Activated CD8-positive, alpha-beta T cell treated with anti-CD3 and anti-CD28 coated beads, Interleukin-2, amount 10 ng/mL, durations not matched to agents 7 days and 5 days (primary cell): ENCODE measurements around the gene ATP1B1. TPM values are rescaled to one million over a fixed set of nuclear protein-coding genes. Genes with fewer than 3 reads are reported as not detected.

Experiments used
- ATAC-seq: fragments of 150-1000 bp; cut with Tn5 transposase; one replicate; pipeline ENCODE4 v1.10.0; 2021; ENCODE audit warnings: moderate library complexity
- CTCF ChIA-PET: fragments of 350-600 bp; sonication (Branson Sonifier 250); formaldehyde crosslinking; loops from one replicate; lab custom pipeline; 2021; ENCODE audit warnings: antibody characterized with exemption; lab: Charles Lee
- POLR2A ChIA-PET: fragments of 350-600 bp; sonication (Branson Sonifier 250); formaldehyde crosslinking; loops from one replicate; lab custom pipeline; 2021; ENCODE audit warnings: antibody characterized with exemption; lab: Charles Lee
- DNase-seq: peaks from one replicate; pipeline ENCODE4 v3.0.0-alpha.2; 2020
- H3K27ac Mint-ChIP-seq: one replicate; pipeline ENCODE4 v1.8.0; 2021; ENCODE audit warnings: mild to moderate bottlenecking, mixed read lengths
- H3K27me3 Mint-ChIP-seq: one replicate; pipeline ENCODE4 v1.8.0; 2021; ENCODE audit warnings: low read depth, mixed read lengths
- H3K36me3 Mint-ChIP-seq: one replicate; pipeline ENCODE4 v1.8.0; 2021; ENCODE audit warnings: low read depth, mixed read lengths
- H3K4me1 Mint-ChIP-seq: one replicate; pipeline ENCODE4 v1.8.0; 2021; ENCODE audit warnings: low read depth, mixed read lengths
- H3K4me3 Mint-ChIP-seq: one replicate; pipeline ENCODE4 v1.8.0; 2021; ENCODE audit warnings: mild to moderate bottlenecking, mixed read lengths
- H3K9me3 Mint-ChIP-seq: one replicate; pipeline ENCODE4 v1.8.0; 2022; ENCODE audit warnings: mixed read lengths; ENCODE audit not compliant: insufficient read depth
- total RNA-seq, 2 experiments: library from RNA; stranded (reverse); gene quantifications; one replicate each; pipeline ENCODE4 v1.2.3, GENCODE V29; 2021

Gene ATP1B1
- total RNA-seq, 2 experiments from 2014 or later: 10.7 to 12.0 TPM

DNA sequence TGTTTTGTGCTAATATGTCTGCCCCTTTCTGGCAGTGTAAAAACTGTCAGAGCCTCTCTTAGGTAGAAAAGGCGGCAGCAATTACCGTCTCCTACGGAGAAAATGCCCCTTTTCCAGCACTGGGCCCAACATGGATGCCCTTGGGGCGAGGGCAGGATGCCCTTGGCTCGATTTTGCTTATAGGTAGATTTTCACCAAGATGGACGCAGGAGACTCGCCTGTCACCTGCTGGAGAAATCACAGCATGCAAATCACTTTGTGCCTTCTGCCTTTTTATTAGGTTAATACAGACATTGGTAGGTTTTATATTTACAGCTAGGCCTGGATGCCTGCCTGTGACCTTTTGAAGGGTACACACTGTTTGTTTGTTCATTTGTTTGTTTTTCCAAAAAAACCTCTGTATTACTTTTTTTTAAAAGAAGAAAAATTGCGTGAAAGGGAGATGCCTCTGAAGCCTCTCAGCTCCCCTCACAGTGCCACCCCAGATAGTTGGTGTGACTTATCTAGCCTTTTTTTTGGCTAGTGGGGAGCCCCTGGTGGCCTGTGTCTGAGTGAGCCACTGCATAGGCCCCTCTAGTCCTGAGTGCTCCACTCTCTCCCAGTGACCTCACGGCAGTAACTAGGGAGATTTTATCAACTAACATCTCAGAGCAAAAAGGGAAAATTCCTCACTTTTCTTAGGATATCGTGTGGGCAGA is 2.5 kb downstream of the ATP1B1 start:
- H3K4me3 Mint-ChIP-seq: no peak overlapping the region
- H3K4me1 Mint-ChIP-seq: peaks cover 43% of the 10 kb centered on the region
- no peaks in the 10 kb centered on the region for H3K9me3 Mint-ChIP-seq
- CTCF ChIA-PET: interaction anchor here (0.7 to 1.8 kb wide), 8 partner anchors 8 to 767 kb away, joined by 3 to 14 read pairs (median 3); no protein-coding TSS in a partner anchor
- no peak overlapping the region for H3K27ac Mint-ChIP-seq
- POLR2A ChIA-PET: no interaction called here
- peaks cover 8% of the 10 kb centered on the region for H3K27me3 Mint-ChIP-seq
- H3K36me3 Mint-ChIP-seq: peaks cover 29% of the 10 kb centered on the region
- DNase-seq (no peak), ATAC-seq (no peak)

GRCh38 chr1:169109561-169110134 is 3.2 kb downstream of the ATP1B1 start:
- ChIA-PET POLR2A (interaction anchor here (0.6 kb wide), 1 partner anchor 331 kb away, joined by 3 read pairs; no protein-coding TSS in a partner anchor), CTCF (interaction anchor here (0.8 to 1.8 kb wide), 6 partner anchors 9 to 767 kb away, joined by 3 to 14 read pairs (median 3); no protein-coding TSS in a partner anchor)
- Mint-ChIP-seq H3K4me3 (no peak overlapping the region), H3K9me3 (no peaks in the 10 kb centered on the region), H3K4me1 (peaks cover 43% of the 10 kb centered on the region), H3K27me3 (peaks cover 8% of the 10 kb centered on the region), H3K36me3 (peaks cover 34% of the 10 kb centered on the region), H3K27ac (no peak overlapping the region)
- ATAC-seq: no peak
- no peak for DNase-seq

- H3K9me3 Mint-ChIP-seq: no peaks in the 10 kb centered on the region
- POLR2A ChIA-PET: interaction anchor here (0.6 kb wide), 1 partner anchor 331 kb away, joined by 3 read pairs; no protein-coding TSS in a partner anchor
- ATAC-seq: no peak
- H3K4me3 Mint-ChIP-seq: no peak overlapping the region
- peaks cover 35% of the 10 kb centered on the region for H3K36me3 Mint-ChIP-seq
- H3K4me1 Mint-ChIP-seq: peaks cover 38% of the 10 kb centered on the region
- CTCF ChIA-PET: interaction anchor here (0.8 to 1.8 kb wide), 4 partner anchors 9 to 507 kb away, joined by 3 to 14 read pairs (median 6); no protein-coding TSS in a partner anchor
- H3K27me3 Mint-ChIP-seq: peaks cover 8% of the 10 kb centered on the region
- H3K27ac Mint-ChIP-seq: no peak overlapping the region
- no peak for DNase-seq
Measured at GRCh38 chr1:169110236-169110635, 3.7 kb downstream of the ATP1B1 start.

- no peak overlapping the region for H3K4me3 Mint-ChIP-seq
- H3K9me3 Mint-ChIP-seq: no peaks in the 10 kb centered on the region
- no peak overlapping the region for H3K27ac Mint-ChIP-seq
- ChIA-PET POLR2A (no interaction called here), CTCF (interaction anchor here (1.2 to 1.3 kb wide), 3 partner anchors 17 to 768 kb away, joined by 3 to 4 read pairs (median 3); no protein-coding TSS in a partner anchor)
- peaks cover 35% of the 10 kb centered on the region for H3K4me1 Mint-ChIP-seq
- H3K27me3 Mint-ChIP-seq: peaks cover 6% of the 10 kb centered on the region
- no peak for ATAC-seq
- H3K36me3 Mint-ChIP-seq: peaks cover 38% of the 10 kb centered on the region
- DNase-seq: no peak
Measured at GRCh38 chr1:169110689-169111447, 4.4 kb downstream of the ATP1B1 start.

- CTCF ChIA-PET: interaction anchor here (1.2 to 1.8 kb wide), 3 partner anchors 18 to 769 kb away, joined by 3 to 4 read pairs (median 4); no protein-coding TSS in a partner anchor
- H3K4me1 Mint-ChIP-seq: peaks cover 39% of the 10 kb centered on the region
- POLR2A ChIA-PET: no interaction called here
- H3K9me3 Mint-ChIP-seq: no peaks in the 10 kb centered on the region
- H3K36me3 Mint-ChIP-seq: peaks cover 43% of the 10 kb centered on the region
- peaks cover 6% of the 10 kb centered on the region for H3K27me3 Mint-ChIP-seq
- no peak overlapping the region for H3K4me3 Mint-ChIP-seq
- no peak for ATAC-seq
- no peak overlapping the region for H3K27ac Mint-ChIP-seq
- DNase-seq: no peak
Measured at GRCh38 chr1:169111472-169111871, 5.0 kb downstream of the ATP1B1 start.

DNA sequence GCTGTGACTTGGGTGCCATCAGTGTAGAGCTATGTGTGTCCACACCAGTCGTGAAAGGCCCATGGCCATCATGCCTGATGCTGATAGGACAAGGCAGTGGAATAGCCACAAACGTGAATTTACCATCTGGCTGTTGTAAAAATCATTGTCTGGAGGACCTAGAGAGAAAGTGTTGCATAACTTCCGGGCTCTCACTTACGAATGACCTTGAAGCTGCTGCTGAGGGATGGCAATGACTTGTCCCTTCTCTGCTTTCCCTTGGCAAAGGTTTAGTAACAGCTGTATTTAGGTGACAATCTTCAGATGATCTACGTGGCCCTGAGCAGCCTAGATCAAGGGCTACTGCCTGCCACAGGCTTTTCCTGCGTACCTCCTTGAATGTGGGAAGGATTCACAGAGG is 5.8 kb downstream of the ATP1B1 start:
- Mint-ChIP-seq H3K9me3 (no peaks in the 10 kb centered on the region), H3K27ac (no peak overlapping the region), H3K4me3 (no peak overlapping the region), H3K36me3 (peaks cover 48% of the 10 kb centered on the region), H3K4me1 (peaks cover 43% of the 10 kb centered on the region), H3K27me3 (peaks cover 4% of the 10 kb centered on the region)
- DNase-seq: no peak
- ChIA-PET CTCF (interaction anchor here (1.3 to 1.8 kb wide), 2 partner anchors 18 to 509 kb away, joined by 3 to 4 read pairs; no protein-coding TSS in a partner anchor), POLR2A (no interaction called here)
- ATAC-seq: no peak

DNA sequence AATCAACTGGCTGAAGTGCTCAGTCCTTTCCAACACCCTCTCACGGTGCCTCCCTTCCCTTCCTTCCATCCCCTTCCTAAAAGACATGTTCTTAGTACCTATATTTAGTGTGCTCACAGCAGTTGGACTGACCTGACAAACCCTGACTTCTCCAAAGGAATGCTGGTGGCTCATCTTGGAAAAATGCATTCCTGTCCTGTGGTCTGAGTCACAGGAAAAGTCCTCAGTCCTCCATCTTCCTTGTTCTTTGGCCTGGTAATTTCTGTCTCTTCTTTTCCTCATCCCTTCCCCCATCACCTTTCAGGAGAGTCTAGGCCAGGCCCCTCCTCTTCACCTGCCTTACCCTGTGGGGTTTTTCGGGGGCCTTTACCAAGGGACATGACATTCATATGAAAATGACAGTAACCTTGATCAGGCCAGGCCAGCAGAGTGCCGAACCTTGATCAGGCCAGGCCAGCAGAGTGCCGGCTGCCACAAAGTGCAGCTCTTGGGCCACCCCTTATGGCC is 7.2 kb downstream of the ATP1B1 start:
- POLR2A ChIA-PET: no interaction called here
- DNase-seq: no peak
- Mint-ChIP-seq H3K27me3 (peaks cover 2% of the 10 kb centered on the region), H3K4me1 (peaks cover 29% of the 10 kb centered on the region), H3K4me3 (no peak overlapping the region), H3K36me3 (peaks cover 40% of the 10 kb centered on the region), H3K9me3 (no peaks in the 10 kb centered on the region), H3K27ac (no peak overlapping the region)
- CTCF ChIA-PET: no interaction called here
- ATAC-seq: no peak

GRCh38 chr1:169115891-169116585 is 9.5 kb downstream of the ATP1B1 start:
- ATAC-seq: no peak
- no peak for DNase-seq
- Mint-ChIP-seq H3K9me3 (no peaks in the 10 kb centered on the region), H3K27ac (no peak overlapping the region), H3K27me3 (no peaks in the 10 kb centered on the region), H3K4me3 (no peak overlapping the region), H3K36me3 (peaks cover 37% of the 10 kb centered on the region), H3K4me1 (peaks cover 8% of the 10 kb centered on the region)
- ChIA-PET CTCF (interaction anchor here (0.8 kb wide), 1 partner anchor 11 kb away, joined by 3 read pairs; no protein-coding TSS in a partner anchor), POLR2A (no interaction called here)

DNA sequence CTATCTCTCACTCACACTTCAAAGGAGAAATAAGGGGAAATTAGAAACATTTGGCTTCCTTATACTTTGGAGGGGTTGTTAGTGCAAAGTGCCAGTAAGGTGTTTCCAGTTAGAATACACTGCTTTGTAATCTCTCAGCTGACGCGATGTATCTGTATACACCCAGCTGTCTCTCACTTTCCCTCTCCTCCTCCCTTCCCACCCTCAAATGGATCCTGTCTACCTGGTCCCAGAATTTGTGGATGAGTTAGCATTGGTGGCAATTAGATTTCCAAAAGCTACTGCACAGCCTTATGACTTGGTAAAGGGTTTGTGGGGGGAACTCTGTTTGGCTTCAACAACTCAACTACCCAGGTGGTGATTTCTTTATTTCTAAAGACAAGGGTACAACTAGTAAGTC is 10.5 kb downstream of the ATP1B1 start:
- Mint-ChIP-seq H3K9me3 (no peaks in the 10 kb centered on the region), H3K4me1 (peaks cover 8% of the 10 kb centered on the region), H3K27ac (no peak overlapping the region), H3K27me3 (no peaks in the 10 kb centered on the region), H3K36me3 (peaks cover 36% of the 10 kb centered on the region), H3K4me3 (no peak overlapping the region)
- POLR2A ChIA-PET: no interaction called here
- no peak for DNase-seq
- no peak for ATAC-seq
- CTCF ChIA-PET: no interaction called here

DNA sequence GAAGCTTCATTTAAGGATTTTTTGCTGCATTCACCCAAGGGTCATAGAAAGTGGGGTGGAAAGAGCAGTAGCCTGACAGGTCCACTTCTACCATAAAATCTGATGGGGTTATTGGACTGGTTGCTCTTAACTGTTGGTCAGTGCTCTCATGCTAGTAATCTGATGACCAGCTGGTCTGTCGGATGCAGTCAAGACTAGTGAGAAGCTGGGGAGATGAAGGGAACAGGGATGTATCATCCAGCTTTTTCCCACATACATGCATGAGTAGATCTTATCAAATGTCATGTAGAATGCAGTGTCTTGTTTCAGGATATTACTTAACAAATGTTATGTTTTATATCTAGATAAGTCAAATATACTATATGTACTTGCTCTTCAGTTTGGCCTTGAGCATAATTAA is 11.1 kb downstream of the ATP1B1 start:
- DNase-seq (no peak), ATAC-seq (no peak)
- H3K4me3 Mint-ChIP-seq: no peak overlapping the region
- ChIA-PET POLR2A (no interaction called here), CTCF (interaction anchor here (0.7 kb wide), 1 partner anchor 10 kb away, joined by 3 read pairs; no protein-coding TSS in a partner anchor)
- H3K27ac Mint-ChIP-seq: no peak overlapping the region
- H3K9me3 Mint-ChIP-seq: no peaks in the 10 kb centered on the region
- H3K27me3 Mint-ChIP-seq: no peaks in the 10 kb centered on the region
- peaks cover 8% of the 10 kb centered on the region for H3K4me1 Mint-ChIP-seq
- H3K36me3 Mint-ChIP-seq: peaks cover 30% of the 10 kb centered on the region

- H3K27me3 Mint-ChIP-seq: no peaks in the 10 kb centered on the region
- ChIA-PET POLR2A (no interaction called here), CTCF (interaction anchor here (0.7 kb wide), 1 partner anchor 11 kb away, joined by 3 read pairs; no protein-coding TSS in a partner anchor)
- peaks cover 8% of the 10 kb centered on the region for H3K4me1 Mint-ChIP-seq
- ATAC-seq (no peak), DNase-seq (no peak)
- no peaks in the 10 kb centered on the region for H3K9me3 Mint-ChIP-seq
- peaks cover 27% of the 10 kb centered on the region for H3K36me3 Mint-ChIP-seq
- H3K4me3 Mint-ChIP-seq: no peak overlapping the region
- H3K27ac Mint-ChIP-seq: no peak overlapping the region
Measured at GRCh38 chr1:169118227-169118626, 11.7 kb downstream of the ATP1B1 start.
